Stimulated activated naive B cell treated with anti-CD40 and anti-IgM and Interleukin-4, amounts not matched to agents 10 μg/mL and 1 μg/mL and 100 μg/mL, for 72 hours (primary cell): ENCODE data around the gene MT1A.
"Not testable (repeated sequence)": the region's sequence is repeated elsewhere in the genome, so short reads cannot be mapped to it uniquely, and the experiment has no call there.

Source experiments
- ATAC-seq, 2 donors: fragments of 150-1000 bp; cut with Tn5 transposase; replicated peaks; 2 replicates each; pipeline ENCODE4 v1.10.0; 2021; ENCODE audit warnings: moderate library complexity in 1 of 2
- DNase-seq: peaks from one replicate; pipeline ENCODE4 v3.0.0; 2021
- H3K27ac Mint-ChIP-seq: one replicate; pipeline ENCODE4 v1.8.0; 2022; ENCODE audit warnings: mild to moderate bottlenecking, mixed read lengths
- H3K27me3 Mint-ChIP-seq, 2 donors: one replicate each; pipeline ENCODE4 v1.8.0; 2022; ENCODE audit warnings: mixed read lengths in 2 of 2
- H3K36me3 Mint-ChIP-seq, 2 donors: one replicate each; pipeline ENCODE4 v1.8.0; 2022; ENCODE audit warnings: mixed read lengths in 2 of 2, mild to moderate bottlenecking in 1 of 2
- H3K4me1 Mint-ChIP-seq, 2 donors: one replicate each; pipeline ENCODE4 v1.8.0; 2022; ENCODE audit warnings: mixed read lengths in 2 of 2, mild to moderate bottlenecking in 1 of 2
- H3K4me3 Mint-ChIP-seq, 2 donors: one replicate each; pipeline ENCODE4 v1.8.0; 2022; ENCODE audit warnings: mild to moderate bottlenecking in 2 of 2, mixed read lengths in 2 of 2, moderate library complexity in 1 of 2
- H3K9me3 Mint-ChIP-seq, 2 donors: one replicate each; pipeline ENCODE4 v1.8.0; 2022; ENCODE audit warnings: mixed read lengths in 2 of 2, mild to moderate bottlenecking in 1 of 2

Gene MT1A

GRCh38 chr16:56665286-56666261, 27.1 kb downstream of the MT1A start:
- not testable (repeated sequence) for H3K4me3 Mint-ChIP-seq, H3K36me3 Mint-ChIP-seq, DNase-seq, ATAC-seq, H3K27ac Mint-ChIP-seq, H3K9me3 Mint-ChIP-seq
- peaks cover 17 to 31% of the 10 kb centered on the region in 2 donors for H3K4me1 Mint-ChIP-seq
- peaks cover 81 to 85% of the 10 kb centered on the region in 2 donors for H3K27me3 Mint-ChIP-seq

DNA sequence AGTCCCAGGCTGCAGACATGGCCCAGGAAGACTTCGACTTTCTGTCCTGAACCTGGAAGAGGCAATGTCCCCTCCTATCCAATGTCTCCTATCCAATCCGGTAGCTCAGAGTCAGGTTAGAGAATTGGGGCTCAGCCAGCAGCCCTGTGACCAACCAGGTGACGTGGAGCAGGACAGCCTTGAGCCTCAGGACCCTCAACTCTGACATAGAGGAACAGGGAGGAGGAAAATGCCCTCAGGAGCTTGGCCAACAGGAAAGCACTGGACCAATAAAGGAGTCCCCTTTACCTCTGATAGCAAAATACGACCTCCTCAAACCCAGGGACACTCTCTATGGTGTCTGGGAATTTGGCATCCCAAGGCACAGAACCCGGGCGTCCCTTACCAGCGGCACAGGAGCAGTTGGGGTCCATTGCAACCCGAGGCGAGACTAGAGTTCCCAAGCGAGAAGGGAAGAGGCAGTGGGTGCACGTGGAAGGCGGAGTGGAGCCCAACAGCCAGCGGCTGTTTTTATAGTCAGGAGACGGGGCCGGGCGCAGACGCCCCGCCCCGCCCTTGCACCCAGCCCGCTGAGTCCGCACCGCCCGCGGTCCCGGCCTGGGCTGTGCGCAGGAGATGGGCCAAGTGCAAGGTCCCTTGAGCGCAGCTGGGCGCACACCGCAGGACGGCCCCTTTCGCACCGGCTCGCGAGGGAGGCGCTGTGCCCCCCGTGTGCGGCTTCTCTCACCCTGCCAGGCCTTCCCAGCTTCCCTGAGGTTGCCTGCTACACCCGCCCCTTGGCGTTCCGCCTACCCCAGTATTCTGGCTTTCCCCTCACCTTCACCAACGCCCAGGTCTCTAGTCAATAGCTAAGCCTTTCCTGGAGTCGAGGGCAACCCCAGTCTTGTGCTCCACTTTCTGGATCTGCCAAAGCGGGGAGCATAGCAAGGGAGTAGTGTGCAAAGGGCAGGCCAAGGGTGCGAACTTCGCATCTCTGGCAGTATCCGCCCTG, 29.4 kb downstream of the MT1A start, which contains the start of gene MT1G:
TSS of gene MT1G (minus strand) at position 485 of the 991 bp plus-strand sequence. CDS start at position 413, 72 bp downstream.
- Mint-ChIP-seq H3K27me3 (peaks cover 84 to 85% of the 10 kb centered on the region in 2 donors), H3K36me3 (no peaks in the 10 kb centered on the region), H3K27ac (no peak within 1 kb of the TSS), H3K4me3 (peak within 1 kb of the TSS; percentile 14 to 62), H3K4me1 (peaks cover 10 to 24% of the 10 kb centered on the region in 2 donors), H3K9me3 (no peaks in the 10 kb centered on the region)
- DNase-seq (no peak), ATAC-seq (peak; percentile 53 to 56)

DNA sequence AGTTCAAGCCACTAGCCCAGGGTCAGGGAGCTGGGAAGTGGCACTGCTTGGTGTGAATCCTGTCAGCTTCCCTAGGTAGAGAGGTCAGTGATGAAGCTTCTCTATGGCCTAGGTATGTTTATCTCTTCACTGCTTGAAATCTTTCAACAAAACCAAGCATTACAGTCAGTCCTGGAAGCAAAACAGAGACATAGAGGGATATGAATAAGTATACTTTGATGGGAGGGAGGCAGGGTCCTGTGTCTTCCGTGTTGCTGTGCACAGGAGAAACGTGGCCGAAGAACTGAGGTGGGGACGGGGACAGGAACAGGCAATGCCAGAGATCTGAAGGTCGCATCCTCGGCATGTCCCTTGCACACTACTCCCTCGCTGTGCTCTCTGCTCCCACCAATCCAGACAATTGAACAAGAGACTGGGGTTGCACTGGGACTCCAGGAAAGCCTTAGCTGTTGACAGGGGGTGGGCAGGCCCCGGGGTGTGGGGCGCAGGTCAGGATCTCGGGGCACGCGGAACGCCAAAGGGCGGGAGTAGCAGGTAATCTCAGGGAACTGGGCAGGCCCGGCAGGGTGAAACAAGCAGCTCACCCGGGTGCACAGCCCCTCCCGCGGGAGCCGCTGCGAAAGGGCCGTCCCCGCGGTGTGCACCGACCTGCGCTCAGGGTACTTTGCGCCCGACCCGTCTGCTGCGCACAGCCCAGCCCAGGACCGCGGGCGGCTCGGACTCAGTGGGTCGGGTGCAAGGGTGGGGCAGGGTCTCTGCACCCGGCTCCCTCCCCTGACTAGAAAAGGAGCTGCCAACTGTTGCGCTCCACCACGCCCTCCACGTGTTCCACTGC, 30.8 kb downstream of the MT1A start, which contains the start of gene MT1H:
TSS of gene MT1H (plus strand) at position 810 of the 835 bp plus-strand sequence. CDS start 71 bp downstream, outside the sequence.
- Mint-ChIP-seq H3K4me1 (peaks cover 7 to 18% of the 10 kb centered on the region in 2 donors), H3K9me3 (no peaks in the 10 kb centered on the region), H3K4me3 (peak within 1 kb of the TSS in 1 of 2 donors; percentile 55), H3K27ac (no peak within 1 kb of the TSS), H3K36me3 (no peaks in the 10 kb centered on the region), H3K27me3 (peaks cover 84 to 90% of the 10 kb centered on the region in 2 donors)
- DNase-seq: no peak
- peak in 1 of 2 donors; percentile 45 for ATAC-seq

GRCh38 chr16:56669840-56670619, 31.6 kb downstream of the MT1A start:
- DNase-seq: no peak
- H3K27ac Mint-ChIP-seq: no peak overlapping the region
- ATAC-seq: no peak
- H3K9me3 Mint-ChIP-seq: no peaks in the 10 kb centered on the region
- peak overlapping the region in 1 of 2 donors; percentile 55 for H3K4me3 Mint-ChIP-seq
- H3K36me3 Mint-ChIP-seq: no peaks in the 10 kb centered on the region
- peaks cover 82 to 90% of the 10 kb centered on the region in 2 donors for H3K27me3 Mint-ChIP-seq
- peaks cover 8 to 18% of the 10 kb centered on the region in 2 donors for H3K4me1 Mint-ChIP-seq

- H3K4me3 Mint-ChIP-seq: no peak overlapping the region
- peaks cover 82 to 90% of the 10 kb centered on the region in 2 donors for H3K27me3 Mint-ChIP-seq
- H3K36me3 Mint-ChIP-seq: no peaks in the 10 kb centered on the region
- H3K4me1 Mint-ChIP-seq: peaks cover 11 to 23% of the 10 kb centered on the region in 2 donors
- ATAC-seq (no peak), DNase-seq (no peak)
- H3K27ac Mint-ChIP-seq: no peak overlapping the region
- no peaks in the 10 kb centered on the region for H3K9me3 Mint-ChIP-seq
Observed at GRCh38 chr16:56670620-56670934, 32.1 kb downstream of the MT1A start.

DNA sequence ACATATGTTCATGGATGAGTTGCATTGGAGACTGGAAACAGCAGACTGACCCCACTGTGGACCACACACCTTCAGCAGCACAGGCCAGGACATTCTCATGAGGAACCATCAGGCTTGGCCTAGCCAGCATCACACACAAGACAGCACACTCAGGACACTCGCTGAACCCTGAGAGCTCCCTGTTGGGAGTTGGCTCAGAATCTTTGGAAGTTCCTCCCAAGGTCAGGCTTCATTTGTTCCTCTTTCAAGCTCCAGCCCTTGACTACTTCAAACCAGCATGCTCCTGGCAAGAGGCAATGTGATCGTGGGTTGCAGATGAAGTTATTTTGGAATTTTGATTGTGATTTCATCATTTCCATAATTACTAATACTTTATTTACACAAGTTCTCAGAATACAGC, 33.2 kb downstream of the MT1A start:
- H3K9me3 Mint-ChIP-seq, H3K4me3 Mint-ChIP-seq, DNase-seq, ATAC-seq, H3K27ac Mint-ChIP-seq, H3K36me3 Mint-ChIP-seq: not testable (repeated sequence)
- Mint-ChIP-seq H3K4me1 (peaks cover 13 to 33% of the 10 kb centered on the region in 2 donors), H3K27me3 (peaks cover 86 to 94% of the 10 kb centered on the region in 2 donors)

DNA sequence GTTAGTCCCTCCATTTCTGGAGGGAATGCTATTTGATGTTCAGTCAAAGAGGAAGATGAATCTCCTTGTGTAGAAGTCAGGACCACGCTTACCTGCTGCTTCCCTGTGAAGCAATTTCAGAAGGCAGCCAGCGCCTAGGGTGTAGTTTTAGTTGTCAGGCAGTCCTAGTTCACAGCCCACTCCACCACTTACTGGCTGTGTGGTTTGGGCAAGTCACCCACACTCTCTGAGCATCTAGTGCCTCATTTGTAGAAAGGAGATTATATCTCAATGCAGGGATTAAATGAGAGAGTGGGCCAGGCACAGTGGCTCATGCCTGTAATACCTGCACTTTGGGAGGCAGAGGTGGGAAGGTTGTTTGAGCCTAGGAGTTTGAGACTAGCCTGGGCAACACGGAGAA, 33.7 kb downstream of the MT1A start:
- not testable (repeated sequence) for H3K27ac Mint-ChIP-seq
- H3K27me3 Mint-ChIP-seq: peaks cover 85 to 97% of the 10 kb centered on the region in 2 donors

GRCh38 chr16:56672761-56673536, 34.5 kb downstream of the MT1A start:
- no peaks in the 10 kb centered on the region for H3K36me3 Mint-ChIP-seq
- H3K27me3 Mint-ChIP-seq: peaks cover 81 to 98% of the 10 kb centered on the region in 2 donors
- H3K4me1 Mint-ChIP-seq: peaks cover 13 to 33% of the 10 kb centered on the region in 2 donors
- no peaks in the 10 kb centered on the region for H3K9me3 Mint-ChIP-seq
- ATAC-seq (no peak), DNase-seq (no peak)
- no peak overlapping the region for H3K27ac Mint-ChIP-seq
- H3K4me3 Mint-ChIP-seq: no peak overlapping the region

More for the DNA sequence above, 33.7 kb downstream of the MT1A start:
- not testable (repeated sequence) for H3K36me3 Mint-ChIP-seq, DNase-seq, H3K9me3 Mint-ChIP-seq, H3K4me3 Mint-ChIP-seq, ATAC-seq
- H3K4me1 Mint-ChIP-seq: peaks cover 13 to 33% of the 10 kb centered on the region in 2 donors

- Mint-ChIP-seq H3K27ac (no peak overlapping the region), H3K27me3 (peaks cover 76 to 88% of the 10 kb centered on the region in 2 donors), H3K36me3 (no peaks in the 10 kb centered on the region), H3K9me3 (no peaks in the 10 kb centered on the region), H3K4me3 (no peak overlapping the region), H3K4me1 (peaks cover 10 to 26% of the 10 kb centered on the region in 2 donors)
- peak; percentile 59 to 66 for ATAC-seq
- no peak for DNase-seq
Observed at GRCh38 chr16:56673921-56674320, 35.5 kb downstream of the MT1A start.

GRCh38 chr16:56674570-56674969, 36.1 kb downstream of the MT1A start:
- Mint-ChIP-seq H3K27me3 (peaks cover 69 to 81% of the 10 kb centered on the region in 2 donors), H3K4me1 (peaks cover 10 to 20% of the 10 kb centered on the region in 2 donors), H3K27ac (peak overlapping the region; percentile 21)
- not testable (repeated sequence) for H3K36me3 Mint-ChIP-seq, ATAC-seq, DNase-seq, H3K4me3 Mint-ChIP-seq, H3K9me3 Mint-ChIP-seq

DNA sequence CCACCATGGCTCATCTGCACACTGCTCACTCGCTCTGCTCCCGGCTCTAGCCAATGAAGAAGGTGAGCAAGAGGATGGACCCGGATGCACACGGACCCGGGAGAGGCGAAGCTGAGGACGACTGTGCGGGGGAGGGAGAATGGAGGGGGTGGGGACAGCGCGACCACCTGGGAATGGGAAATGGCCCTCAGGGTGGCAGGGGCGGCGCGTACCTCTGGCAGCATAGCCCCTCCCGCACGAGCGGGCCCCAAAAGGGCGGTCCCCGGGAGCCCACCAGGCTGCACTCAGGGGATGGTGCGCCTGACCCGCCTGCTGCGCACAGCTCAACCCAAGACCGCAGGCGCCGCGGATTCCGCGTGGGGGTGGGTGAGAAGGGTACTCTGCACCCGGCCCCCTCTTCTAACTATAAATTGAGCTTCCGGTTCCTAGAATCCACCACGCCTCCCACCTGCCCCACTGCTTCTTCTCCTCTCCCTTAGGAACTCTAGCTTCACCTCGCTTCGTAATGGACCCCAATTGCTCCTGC, 37.3 kb downstream of the MT1A start:
- H3K27me3 Mint-ChIP-seq: peaks cover 57 to 70% of the 10 kb centered on the region in 2 donors
- no peaks in the 10 kb centered on the region for H3K9me3 Mint-ChIP-seq
- ATAC-seq (peak; percentile 32 to 50), DNase-seq (no peak)
- H3K4me3 Mint-ChIP-seq: peak overlapping the region; percentile 56 to 71
- H3K36me3 Mint-ChIP-seq: no peaks in the 10 kb centered on the region
- peaks cover 7 to 15% of the 10 kb centered on the region in 2 donors for H3K4me1 Mint-ChIP-seq
- H3K27ac Mint-ChIP-seq: no peak overlapping the region

- Mint-ChIP-seq H3K36me3 (no peaks in the 10 kb centered on the region), H3K4me3 (no peak overlapping the region), H3K27me3 (peaks cover 45 to 54% of the 10 kb centered on the region in 2 donors), H3K9me3 (no peaks in the 10 kb centered on the region), H3K4me1 (peaks cover 13 to 18% of the 10 kb centered on the region in 2 donors), H3K27ac (no peak overlapping the region)
- no peak for DNase-seq
- no peak for ATAC-seq
Observed at GRCh38 chr16:56677474-56677873, 39.0 kb downstream of the MT1A start.
